H9 (cell line): ENCODE measurements around the gene MTNR1A. TPM values are rescaled to one million over a fixed set of nuclear protein-coding genes. Genes with fewer than 3 reads are reported as not detected.

Experiments used
- DNase-seq: peaks from one replicate; pipeline ENCODE4 v3.0.0-alpha.2; 2017
- H2AFZ ChIP-seq: one replicate; pipeline ENCODE4 v1.6.1; 2013; ENCODE audit warnings: mild to moderate bottlenecking, low read length, control low read depth, moderate library complexity
- H2AK5ac ChIP-seq: 2 replicates; pipeline ENCODE4 v1.6.1; 2013; ENCODE audit warnings: low read length, control low read depth, mixed read lengths; ENCODE audit not compliant: insufficient read length
- H2BK120ac ChIP-seq: one replicate; pipeline ENCODE4 v1.6.1; 2013; ENCODE audit warnings: low read depth, mild to moderate bottlenecking, low read length, control low read depth, inconsistent platforms; ENCODE audit not compliant: poor library complexity, severe bottlenecking
- H2BK12ac ChIP-seq: 2 replicates; pipeline ENCODE4 v1.6.1; 2013; ENCODE audit warnings: low read length, control low read depth, mixed read lengths, low read depth; ENCODE audit not compliant: insufficient read length
- H2BK15ac ChIP-seq: 2 replicates; pipeline ENCODE4 v1.6.1; 2013; ENCODE audit warnings: low read depth, low read length, control low read depth
- H2BK20ac ChIP-seq: one replicate; pipeline ENCODE4 v1.6.1; 2013; ENCODE audit warnings: low read depth, mild to moderate bottlenecking, low read length, control low read depth, inconsistent platforms; ENCODE audit not compliant: poor library complexity, severe bottlenecking
- H2BK5ac ChIP-seq: 2 replicates; pipeline ENCODE4 v1.6.1; 2013; ENCODE audit warnings: low read length, control low read depth, mixed read lengths; ENCODE audit not compliant: insufficient read length
- H3K14ac ChIP-seq: 2 replicates; pipeline ENCODE4 v1.6.1; 2013; ENCODE audit warnings: low read length, control low read depth; ENCODE audit not compliant: insufficient read depth
- H3K18ac ChIP-seq: 2 replicates; pipeline ENCODE4 v1.6.1; 2013; ENCODE audit warnings: low read depth, mild to moderate bottlenecking, mixed read lengths, low read length, control low read depth; ENCODE audit not compliant: insufficient read length
- H3K23ac ChIP-seq: 2 replicates; pipeline ENCODE4 v1.6.1; 2013; ENCODE audit warnings: low read length, control low read depth, mixed read lengths, low read depth; ENCODE audit not compliant: insufficient read length
- H3K23me2 ChIP-seq: 2 replicates; pipeline ENCODE4 v1.6.1; 2013; ENCODE audit warnings: low read depth, mild to moderate bottlenecking, mixed read lengths, low read length, control low read depth; ENCODE audit not compliant: insufficient read length, poor library complexity, severe bottlenecking
- H3K27ac ChIP-seq: 2 replicates; pipeline ENCODE4 v1.5.1; 2013; ENCODE audit warnings: low read length, control low read depth, mixed read lengths, low read depth; ENCODE audit not compliant: insufficient read length
- H3K27me3 ChIP-seq: 2 replicates; pipeline ENCODE4 v1.6.1; 2013; ENCODE audit warnings: low read length, control low read depth, inconsistent platforms; ENCODE audit not compliant: insufficient read depth
- H3K4ac ChIP-seq: 2 replicates; pipeline ENCODE4 v1.6.1; 2013; ENCODE audit warnings: low read depth, mild to moderate bottlenecking, control low read depth, inconsistent platforms, low read length, moderate library complexity
- H3K4me1 ChIP-seq: 2 replicates; pipeline ENCODE4 v1.6.1; 2013; ENCODE audit warnings: low read length, control low read depth, inconsistent platforms; ENCODE audit not compliant: insufficient read depth
- H3K4me2 ChIP-seq: 2 replicates; pipeline ENCODE4 v1.6.1; 2013; ENCODE audit warnings: low read length, control low read depth, mixed read lengths; ENCODE audit not compliant: insufficient read length, insufficient read depth
- H3K56ac ChIP-seq: 2 replicates; pipeline ENCODE4 v1.6.1; 2013; ENCODE audit warnings: low read depth, mild to moderate bottlenecking, mixed read lengths, low read length, control low read depth; ENCODE audit not compliant: insufficient read length
- H3K79me1 ChIP-seq: 2 replicates; pipeline ENCODE4 v1.6.1; 2013; ENCODE audit warnings: low read depth, mild to moderate bottlenecking, moderate library complexity, low read length, control low read depth, inconsistent platforms; ENCODE audit not compliant: insufficient read depth, poor library complexity, severe bottlenecking
- H3K79me2 ChIP-seq: 2 replicates; pipeline ENCODE4 v1.6.1; 2013; ENCODE audit warnings: low read length, control low read depth, inconsistent platforms; ENCODE audit not compliant: insufficient read depth
- H3K9ac ChIP-seq: 2 replicates; pipeline ENCODE4 v1.6.1; 2013; ENCODE audit warnings: low read length, control low read depth, mixed read lengths; ENCODE audit not compliant: insufficient read length; ENCODE audit errors: extremely low read depth
- H3K9me3 ChIP-seq: one replicate; pipeline ENCODE4 v1.6.1; 2013; ENCODE audit warnings: low read depth, low read length, inconsistent platforms; ENCODE audit not compliant: control insufficient read depth
- H3T11ph ChIP-seq: one replicate; pipeline ENCODE4 v1.6.1; 2013; ENCODE audit warnings: mild to moderate bottlenecking, low read length, control low read depth, inconsistent platforms
- H4K20me1 ChIP-seq: one replicate; pipeline ENCODE4 v1.6.1; 2013; ENCODE audit not compliant: control insufficient read depth, insufficient read length, insufficient read depth
- H4K5ac ChIP-seq: 2 replicates; pipeline ENCODE4 v1.6.1; 2013; ENCODE audit warnings: low read depth, mild to moderate bottlenecking, mixed read lengths, low read length, control low read depth; ENCODE audit not compliant: insufficient read length
- H4K8ac ChIP-seq: replicated peaks from 2 replicates; pipeline ENCODE4 v1.6.1; 2013; ENCODE audit warnings: low read length, control low read depth, mixed read lengths, low read depth; ENCODE audit not compliant: insufficient read length
- H4K91ac ChIP-seq: 2 replicates; pipeline ENCODE4 v1.6.1; 2013; ENCODE audit warnings: low read depth, mild to moderate bottlenecking, moderate library complexity, mixed read lengths, low read length, control low read depth; ENCODE audit not compliant: insufficient read length
- H3K27ac Mint-ChIP-seq, 3 experiments: 2 replicates in 2 of 3; 3 replicates in 1 of 3; pipeline ENCODE4 v1.8.0; 2020 to 2021; ENCODE audit warnings: mixed read lengths in 3 of 3, mild to moderate bottlenecking in 1 of 3, moderate library complexity in 1 of 3
- H3K27me3 Mint-ChIP-seq: 2 replicates; pipeline ENCODE4 v1.8.0; 2021; ENCODE audit warnings: low read depth, mild to moderate bottlenecking, moderate library complexity, mixed read lengths
- H3K36me3 Mint-ChIP-seq, 3 experiments: 2 replicates in 2 of 3; 3 replicates in 1 of 3; pipeline ENCODE4 v1.8.0; 2020 to 2021; ENCODE audit warnings: low read depth in 3 of 3, mixed read lengths in 3 of 3; ENCODE audit not compliant: insufficient read depth in 1 of 3
- H3K4me1 Mint-ChIP-seq, 2 experiments: 2 replicates each; pipeline ENCODE4 v1.8.0; 2020; ENCODE audit warnings: mixed read lengths in 2 of 2
- H3K4me3 Mint-ChIP-seq, 2 experiments: 2 replicates in 1 of 2; 3 replicates in 1 of 2; pipeline ENCODE4 v1.8.0; 2020 to 2021; ENCODE audit warnings: mild to moderate bottlenecking in 2 of 2, mixed read lengths in 2 of 2, moderate library complexity in 1 of 2
- H3K9me3 Mint-ChIP-seq, 2 experiments: 2 replicates in 1 of 2; 3 replicates in 1 of 2; pipeline ENCODE4 v1.8.0; 2020; ENCODE audit warnings: mild to moderate bottlenecking in 2 of 2, mixed read lengths in 2 of 2, moderate library complexity in 1 of 2
- CTCF ChIP-seq: fragments of 200-600 bp; sonication (generic); conservative IDR thresholded peaks from 3 replicates; pipeline ENCODE4 v1.8.0; 2021; ENCODE audit warnings: antibody characterized with exemption, mild to moderate bottlenecking
- WGBS: extraction: QIAGEN DNeasy Blood & Tissue Kit; methylation state at CpG from one replicate; pipeline ENCODE4 v1.1.7; 2013; ENCODE audit warnings: missing lambda C conversion rate, low lambda C conversion rate, mixed read lengths; ENCODE audit not compliant: insufficient read length; ENCODE audit errors: extremely low coverage; 5-methylcytosine and 5-hydroxymethylcytosine counted together
- total RNA-seq: library from RNA; stranded (reverse); gene quantifications from 2 replicates; pipeline ENCODE4 v1.2.1, GENCODE V29; 2021

MTNR1A gene
- total RNA-seq, 1 experiment from 2014 or later = 0.57 TPM

DNA sequence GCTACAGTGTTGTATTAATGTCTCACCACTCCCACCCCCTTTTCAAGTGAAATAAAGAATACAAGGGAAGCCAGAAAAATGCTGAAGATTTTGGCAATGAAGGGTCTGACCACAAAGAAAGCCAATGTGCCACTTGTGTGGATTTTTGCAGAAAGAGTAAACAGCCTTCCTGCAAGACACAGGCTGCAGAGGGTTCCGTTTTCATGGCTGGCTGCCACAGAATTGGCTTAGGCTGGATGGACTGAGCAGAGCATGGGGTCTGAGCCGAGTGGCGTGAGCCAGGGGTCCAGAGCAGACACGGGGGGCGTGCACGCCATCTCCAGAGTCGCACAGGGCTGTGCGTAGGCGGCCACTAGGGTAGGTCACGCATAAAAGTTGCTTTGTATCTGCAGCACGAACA, 69.2 kb downstream of the MTNR1A start:
- H3K4me3 Mint-ChIP-seq = no peak overlapping the region
- H3K36me3 Mint-ChIP-seq = peaks cover 7 to 13% (median 11%) of the 10 kb centered on the region in 3 experiments
- peaks cover 3% of the 10 kb centered on the region; the same call in 1 of the 2 replicates for H3K4me1 ChIP-seq
- no peak overlapping the region for H4K5ac ChIP-seq
- no peaks in the 10 kb centered on the region for H3K27me3 ChIP-seq
- H2AFZ ChIP-seq = no peak overlapping the region
- H3K18ac ChIP-seq = no peak overlapping the region
- H3K27ac ChIP-seq = no peak overlapping the region
- H3K4ac ChIP-seq = no peak overlapping the region
- peaks cover 7% of the 10 kb centered on the region for H3K9me3 ChIP-seq
- H2BK15ac ChIP-seq = no peak overlapping the region
- H3K9me3 Mint-ChIP-seq = peaks cover 20 to 24% of the 10 kb centered on the region in 2 experiments
- H4K8ac ChIP-seq = no peak overlapping the region
- H3K4me1 Mint-ChIP-seq = peaks cover 21% of the 10 kb centered on the region in 2 experiments
- no peaks in the 10 kb centered on the region for H4K20me1 ChIP-seq
- H3K79me2 ChIP-seq = no peaks in the 10 kb centered on the region
- H3K27me3 Mint-ChIP-seq = peaks cover 9% of the 10 kb centered on the region; the same call in 1 of the 2 replicates
- H4K91ac ChIP-seq = no peak overlapping the region
- no peak overlapping the region for H2BK120ac ChIP-seq
- H3K27ac Mint-ChIP-seq = peak overlapping the region in 1 of 3 experiments; percentile 85; a peak in 1 of 7 replicates
- no peak overlapping the region for H2AK5ac ChIP-seq
- no peak overlapping the region for H3K4me2 ChIP-seq
- no peak overlapping the region for H3T11ph ChIP-seq
- no peaks in the 10 kb centered on the region for H3K23me2 ChIP-seq
- DNase-seq = no peak
- H3K14ac ChIP-seq = no peak overlapping the region
- no peak overlapping the region for H3K9ac ChIP-seq
- no peak overlapping the region for H2BK20ac ChIP-seq
- TF ChIP-seq CTCF = no peak
- no peak overlapping the region for H3K56ac ChIP-seq
- H3K79me1 ChIP-seq = no peaks in the 10 kb centered on the region
- no peak overlapping the region for H3K23ac ChIP-seq
- H2BK12ac ChIP-seq = no peak overlapping the region
- WGBS = no CpG with 5 or more reads among the region's 11 CpGs
- H2BK5ac ChIP-seq = no peak overlapping the region
